Psoas muscle (tissue), 8 donors: ENCODE measurements around the gene SMARCB1. TPM values are rescaled to one million over a fixed set of nuclear protein-coding genes. Genes with fewer than 3 reads are reported as not detected.
A peak's percentile ranks its signal among the peaks of the same experiment; 100 is the strongest.

ENCODE experiments used
- ATAC-seq, 4 donors: fragments of 200-7000 bp; cut with Tn5 transposase; one replicate each; pipeline ENCODE4 v1.9.1; 2020; ENCODE audit warnings: moderate library complexity in 3 of 4, mild to moderate bottlenecking in 2 of 4
- DNase-seq, 2 donors: peaks; one replicate each; pipeline ENCODE4 v3.0.0-alpha.2; 2020
- H3K27ac ChIP-seq: fragments of 200-600 bp; one replicate; pipeline ENCODE4 v1.8.0; 2022
- H3K27me3 ChIP-seq, 3 donors: fragments of 200-600 bp in 1 of 3; one replicate each; pipeline versions ENCODE4 v1.6.1 to v1.8.0; 2013 to 2022; ENCODE audit warnings: low read length in 2 of 3, mild to moderate bottlenecking in 2 of 3, moderate library complexity in 1 of 3; ENCODE audit not compliant: insufficient read depth in 3 of 3
- H3K36me3 ChIP-seq, 2 donors: fragments of 200-600 bp in 1 of 2; one replicate each; pipeline versions ENCODE4 v1.6.1 to v1.8.0; 2013 to 2022; ENCODE audit warnings: low read depth in 1 of 2, mild to moderate bottlenecking in 1 of 2, moderate library complexity in 1 of 2; ENCODE audit not compliant: insufficient read depth in 1 of 2
- H3K4me1 ChIP-seq: fragments of 200-600 bp; one replicate; pipeline ENCODE4 v1.8.0; 2022
- H3K4me3 ChIP-seq: fragments of 200-600 bp; one replicate; pipeline ENCODE4 v1.8.0; 2022; ENCODE audit warnings: mild to moderate bottlenecking
- H3K9me3 ChIP-seq: fragments of 200-600 bp; one replicate; pipeline ENCODE4 v1.8.0; 2022
- WGBS, 3 donors: extraction: QIAGEN DNeasy Blood & Tissue Kit; methylation state at CpG; one replicate each; pipeline versions ENCODE4 v1.1.6 to v1.1.7; 2013; 5-methylcytosine and 5-hydroxymethylcytosine counted together
- intact Hi-C, 2 donors: fragments of 100-400 bp; cut with DNase I; formaldehyde crosslinking; loops; one replicate each; pipeline versions ENCODE4 v1.11.0 to v1.14.2; 2022
- polyA plus RNA-seq, 3 donors: library from polyadenylated mRNA; stranded (reverse); fragments of 200-250 nt; gene quantifications; one replicate each; pipeline ENCODE4 v1.2.3, GENCODE V29; 2013
- total RNA-seq, 4 donors: library from RNA; stranded (reverse); fragmentation: NEBNext Ultra II Directional in 2 of 4; extraction: Animal tissue kit (Norgen Biotek cat#: 25700) in 2 of 4; gene quantifications; one replicate each; pipeline versions ENCODE4 v1.2.1 to v1.2.4, GENCODE V29; 2021 to 2023
- TF ChIP-seq, protein P1 (sequence below): fragments of 200-600 bp; IDR thresholded peaks from one replicate; pipeline ENCODE4 v1.8.0; 2022; ENCODE audit warnings: antibody characterized with exemption
- donor health status: healthy with polysubstance abuse.
- donor health status: DM: no; HTN: no; CAD: no; lungs with moderate emphysema.
- donor health status: Bipolar disorder and iron deficiency.
- donor health status: healthy.
- donor health status: DM: yes; HTN: yes; CAD: no.
- donor health status: DM: no; HTN: no; CAD: no.
- donor health status: DM: no; HTN: no; CAD: no.
- donor health status: DM: yes; HTN: yes; CAD: no.

SMARCB1 gene
- total and polyA plus RNA-seq, 7 donors = 20.7 to 76.6 (median 38.4) TPM

DNA sequence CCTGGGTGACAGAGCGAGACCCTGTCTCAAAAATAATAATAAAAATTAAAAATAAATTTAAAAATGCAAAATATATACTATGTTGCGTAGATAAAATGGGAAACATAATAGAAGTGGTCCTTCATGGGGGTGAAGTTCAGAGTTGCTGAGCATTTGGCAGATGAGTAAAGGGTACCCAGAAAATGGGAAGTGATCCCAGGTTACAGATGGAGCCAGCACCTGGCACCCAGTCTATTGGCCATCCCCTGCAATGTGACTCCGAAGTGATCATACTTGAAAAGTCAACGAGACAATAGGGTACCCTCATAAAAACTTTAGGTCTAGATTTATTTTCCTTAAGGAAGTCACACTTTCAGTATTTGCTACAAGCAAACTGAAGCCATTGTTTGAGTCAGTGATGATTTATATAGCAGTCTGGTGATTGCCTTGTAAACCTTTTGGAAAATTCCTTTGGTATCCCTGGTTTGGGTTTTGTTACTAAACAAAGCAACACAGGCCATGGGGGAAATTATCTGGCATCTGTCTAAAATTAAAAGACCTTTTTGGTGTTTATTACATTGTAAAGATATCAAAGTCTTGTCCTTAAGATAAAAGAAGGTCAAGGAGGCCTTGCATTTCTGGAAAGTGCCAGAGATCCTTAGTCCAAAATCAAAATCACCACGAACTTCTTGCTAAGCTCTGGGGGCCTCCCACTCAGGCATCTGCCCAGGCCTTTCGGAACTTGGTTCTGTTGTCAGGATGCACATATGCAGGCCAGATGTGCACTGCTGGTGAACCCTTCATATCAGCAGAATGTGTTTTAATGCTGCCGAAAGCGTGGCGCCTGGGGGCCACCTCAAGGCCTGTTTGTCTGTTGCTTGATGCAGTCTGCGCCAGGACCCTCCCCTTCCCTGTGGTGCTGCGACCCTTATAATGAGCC is 4.3 kb downstream of the SMARCB1 start:
- H3K36me3 ChIP-seq = peaks cover 2 to 48% of the 10 kb centered on the region in 2 donors
- H3K4me1 ChIP-seq = peaks cover 26% of the 10 kb centered on the region
- no peak for DNase-seq
- WGBS, 3 donors = 57 to 67% (median 66%) methylated on average over 11 of the region's 11 CpGs
- TF ChIP-seq, protein P1, sequence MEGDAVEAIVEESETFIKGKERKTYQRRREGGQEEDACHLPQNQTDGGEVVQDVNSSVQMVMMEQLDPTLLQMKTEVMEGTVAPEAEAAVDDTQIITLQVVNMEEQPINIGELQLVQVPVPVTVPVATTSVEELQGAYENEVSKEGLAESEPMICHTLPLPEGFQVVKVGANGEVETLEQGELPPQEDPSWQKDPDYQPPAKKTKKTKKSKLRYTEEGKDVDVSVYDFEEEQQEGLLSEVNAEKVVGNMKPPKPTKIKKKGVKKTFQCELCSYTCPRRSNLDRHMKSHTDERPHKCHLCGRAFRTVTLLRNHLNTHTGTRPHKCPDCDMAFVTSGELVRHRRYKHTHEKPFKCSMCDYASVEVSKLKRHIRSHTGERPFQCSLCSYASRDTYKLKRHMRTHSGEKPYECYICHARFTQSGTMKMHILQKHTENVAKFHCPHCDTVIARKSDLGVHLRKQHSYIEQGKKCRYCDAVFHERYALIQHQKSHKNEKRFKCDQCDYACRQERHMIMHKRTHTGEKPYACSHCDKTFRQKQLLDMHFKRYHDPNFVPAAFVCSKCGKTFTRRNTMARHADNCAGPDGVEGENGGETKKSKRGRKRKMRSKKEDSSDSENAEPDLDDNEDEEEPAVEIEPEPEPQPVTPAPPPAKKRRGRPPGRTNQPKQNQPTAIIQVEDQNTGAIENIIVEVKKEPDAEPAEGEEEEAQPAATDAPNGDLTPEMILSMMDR = no peak
- H3K27me3 ChIP-seq = no peaks in the 10 kb centered on the region
- no peak for ATAC-seq
- H3K4me3 ChIP-seq = no peak overlapping the region
- intact Hi-C loops = no loop called here
- no peak overlapping the region for H3K27ac ChIP-seq
- H3K9me3 ChIP-seq = no peaks in the 10 kb centered on the region

DNA sequence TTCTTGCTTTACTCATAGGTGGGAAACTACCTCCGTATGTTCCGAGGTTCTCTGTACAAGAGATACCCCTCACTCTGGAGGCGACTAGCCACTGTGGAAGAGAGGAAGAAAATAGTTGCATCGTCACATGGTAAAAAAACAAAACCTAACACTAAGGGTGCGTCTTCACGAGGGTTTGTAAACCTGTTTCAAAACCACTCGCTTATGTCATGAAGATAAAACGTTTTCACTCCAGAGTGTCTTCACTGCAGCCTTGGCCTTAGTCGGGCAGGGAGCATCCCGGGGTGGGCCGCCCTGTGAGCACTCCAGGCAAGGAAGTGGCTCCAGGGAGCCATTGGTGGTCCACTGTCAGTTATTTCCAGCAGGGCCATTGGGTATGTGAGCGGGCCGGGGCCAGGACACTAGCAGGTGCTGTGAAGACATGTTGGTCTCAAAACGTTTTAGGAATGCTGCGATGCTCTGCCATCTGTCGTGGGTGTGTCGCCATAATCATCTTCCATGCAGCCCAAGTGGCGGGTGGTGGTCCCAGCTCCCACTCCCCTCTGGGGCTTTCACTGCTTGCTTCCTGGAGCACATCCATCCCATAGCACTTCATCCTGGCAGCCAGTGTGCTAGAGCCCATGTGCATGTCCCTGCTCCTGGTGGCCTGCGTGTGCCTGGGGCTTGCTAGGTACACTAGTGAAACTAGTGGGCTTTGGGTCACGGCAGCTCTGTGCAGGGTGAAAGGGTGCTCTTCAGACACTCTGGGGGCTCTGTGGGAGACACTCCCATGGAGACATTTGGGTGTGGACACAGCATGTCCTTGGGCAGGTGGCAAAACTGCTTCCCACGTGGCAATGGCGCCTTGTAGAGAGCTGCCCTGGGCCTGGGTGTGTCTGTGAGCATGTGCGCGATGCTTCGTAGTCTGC is 5.2 kb downstream of the SMARCB1 start:
- WGBS, 3 donors = 82 to 83% (median 83%) methylated on average over 25 of the region's 25 CpGs
- no peak overlapping the region for H3K27ac ChIP-seq
- intact Hi-C loops = no loop called here
- TF ChIP-seq, protein P1 = no peak
- no peaks in the 10 kb centered on the region for H3K27me3 ChIP-seq
- no peak overlapping the region for H3K4me3 ChIP-seq
- H3K36me3 ChIP-seq = peaks cover 2 to 55% of the 10 kb centered on the region in 2 donors
- ATAC-seq (peak in 1 of 4 donors; percentile 9), DNase-seq (no peak)
- peaks cover 21% of the 10 kb centered on the region for H3K4me1 ChIP-seq
- no peaks in the 10 kb centered on the region for H3K9me3 ChIP-seq

- intact Hi-C loops = no loop called here
- DNase-seq = no peak
- no peak overlapping the region for H3K4me3 ChIP-seq
- no peak for ATAC-seq
- no peaks in the 10 kb centered on the region for H3K27me3 ChIP-seq
- H3K27ac ChIP-seq = no peak overlapping the region
- TF ChIP-seq, protein P1 = no peak
- peaks cover 15% of the 10 kb centered on the region for H3K4me1 ChIP-seq
- H3K9me3 ChIP-seq = no peaks in the 10 kb centered on the region
- H3K36me3 ChIP-seq = peaks cover 2 to 62% of the 10 kb centered on the region in 2 donors
- WGBS, 3 donors = 86% methylated on average over 8 of the region's 8 CpGs
These were observed 6.6 kb downstream of the SMARCB1 start for GRCh38 chr22:23793326-23793725.

GRCh38 chr22:23796461-23796860 is 9.7 kb downstream of the SMARCB1 start:
- no peak for ATAC-seq
- no peaks in the 10 kb centered on the region for H3K27me3 ChIP-seq
- no peak overlapping the region for H3K27ac ChIP-seq
- no peaks in the 10 kb centered on the region for H3K9me3 ChIP-seq
- H3K4me3 ChIP-seq = no peak overlapping the region
- 36 to 51% (median 46%) methylated on average over 5 of the region's 5 CpGs for WGBS, 3 donors
- TF ChIP-seq, protein P1 = no peak
- peaks cover 2 to 92% of the 10 kb centered on the region in 2 donors for H3K36me3 ChIP-seq
- intact Hi-C loops = no loop called here
- no peaks in the 10 kb centered on the region for H3K4me1 ChIP-seq
- DNase-seq = no peak
